HEK293T (cell line): ENCODE data around the gene TTLL13.

Experiments used
- BHLHE40 ChIP-seq: fragments of 450-650 bp; IDR thresholded peaks from 2 replicates; pipeline ENCODE4 v1.6.1; 2016; ENCODE audit warnings: mild to moderate bottlenecking, moderate library complexity, borderline replicate concordance
- ELF4 ChIP-seq: fragments of 450-650 bp; IDR thresholded peaks from 2 replicates; pipeline ENCODE4 v1.6.1; 2017; ENCODE audit warnings: antibody characterized with exemption
- FOXM1 ChIP-seq: fragments of 450-650 bp; IDR thresholded peaks from 2 replicates; pipeline ENCODE4 v1.6.1; 2017; ENCODE audit warnings: mild to moderate bottlenecking, borderline replicate concordance
- HDGF ChIP-seq: fragments of 450-650 bp; IDR thresholded peaks from 2 replicates; pipeline ENCODE4 v1.6.1; 2017; ENCODE audit warnings: antibody characterized with exemption, borderline replicate concordance
- LEF1 ChIP-seq: fragments of 450-650 bp; IDR thresholded peaks from 2 replicates; pipeline ENCODE4 v1.6.1; 2017; ENCODE audit warnings: mild to moderate bottlenecking, borderline replicate concordance
- NFRKB ChIP-seq: fragments of 450-650 bp; IDR thresholded peaks from 2 replicates; pipeline ENCODE4 v1.6.1; 2016; ENCODE audit warnings: mild to moderate bottlenecking, moderate library complexity
- SP1 ChIP-seq: fragments of 450-650 bp; IDR thresholded peaks from 2 replicates; pipeline ENCODE4 v1.6.1; 2017
- TARDBP ChIP-seq: fragments of 450-650 bp; IDR thresholded peaks from 2 replicates; pipeline ENCODE4 v1.6.1; 2016

DNA sequence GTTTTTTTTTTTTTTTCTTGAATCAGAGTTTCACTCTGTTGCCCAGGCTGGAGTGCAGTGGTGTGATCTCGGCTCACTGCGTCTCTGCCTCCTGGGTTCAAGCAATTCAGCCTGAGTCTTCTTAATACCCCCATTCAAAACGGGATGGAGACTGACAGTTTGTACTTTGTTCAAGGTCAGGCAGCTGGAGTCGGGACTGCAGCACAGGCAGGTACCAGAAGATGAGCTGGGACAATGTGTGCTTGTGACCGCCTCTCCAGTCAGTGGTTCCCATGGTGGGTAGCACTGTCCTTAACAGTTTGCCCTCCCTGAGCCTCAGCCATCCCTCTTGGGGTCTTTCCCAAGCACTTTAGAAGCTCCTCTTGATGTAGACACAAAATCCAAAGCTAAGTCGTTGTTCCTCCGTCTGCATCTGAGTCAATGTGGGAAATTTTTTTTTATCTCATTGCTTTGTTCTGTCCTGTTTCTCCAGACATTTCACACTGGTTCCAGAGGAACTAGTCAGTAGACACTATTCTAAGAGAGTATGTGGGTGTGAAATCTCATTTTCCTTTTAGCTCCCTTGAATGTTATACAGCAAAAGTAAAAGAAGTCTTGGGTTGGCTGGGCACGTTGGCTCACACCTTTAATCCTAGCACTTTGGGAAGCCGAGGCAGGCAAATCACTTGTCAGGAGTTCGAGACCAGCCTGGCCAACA lies 5.3 kb upstream of the TTLL13 start:
- no peak for TF ChIP-seq SP1
- no peak for TF ChIP-seq ELF4
- TF ChIP-seq HDGF: no peak
- no peak for TF ChIP-seq TARDBP
- no peak for TF ChIP-seq FOXM1
- TF ChIP-seq LEF1: no peak
- no peak for TF ChIP-seq BHLHE40
- TF ChIP-seq NFRKB: no peak
